Measurements from ENCODE around the gene FGD5. TPM values are rescaled to one million over a fixed set of nuclear protein-coding genes. Genes with fewer than 3 reads are reported as not detected.

FGD5 gene, protein sequence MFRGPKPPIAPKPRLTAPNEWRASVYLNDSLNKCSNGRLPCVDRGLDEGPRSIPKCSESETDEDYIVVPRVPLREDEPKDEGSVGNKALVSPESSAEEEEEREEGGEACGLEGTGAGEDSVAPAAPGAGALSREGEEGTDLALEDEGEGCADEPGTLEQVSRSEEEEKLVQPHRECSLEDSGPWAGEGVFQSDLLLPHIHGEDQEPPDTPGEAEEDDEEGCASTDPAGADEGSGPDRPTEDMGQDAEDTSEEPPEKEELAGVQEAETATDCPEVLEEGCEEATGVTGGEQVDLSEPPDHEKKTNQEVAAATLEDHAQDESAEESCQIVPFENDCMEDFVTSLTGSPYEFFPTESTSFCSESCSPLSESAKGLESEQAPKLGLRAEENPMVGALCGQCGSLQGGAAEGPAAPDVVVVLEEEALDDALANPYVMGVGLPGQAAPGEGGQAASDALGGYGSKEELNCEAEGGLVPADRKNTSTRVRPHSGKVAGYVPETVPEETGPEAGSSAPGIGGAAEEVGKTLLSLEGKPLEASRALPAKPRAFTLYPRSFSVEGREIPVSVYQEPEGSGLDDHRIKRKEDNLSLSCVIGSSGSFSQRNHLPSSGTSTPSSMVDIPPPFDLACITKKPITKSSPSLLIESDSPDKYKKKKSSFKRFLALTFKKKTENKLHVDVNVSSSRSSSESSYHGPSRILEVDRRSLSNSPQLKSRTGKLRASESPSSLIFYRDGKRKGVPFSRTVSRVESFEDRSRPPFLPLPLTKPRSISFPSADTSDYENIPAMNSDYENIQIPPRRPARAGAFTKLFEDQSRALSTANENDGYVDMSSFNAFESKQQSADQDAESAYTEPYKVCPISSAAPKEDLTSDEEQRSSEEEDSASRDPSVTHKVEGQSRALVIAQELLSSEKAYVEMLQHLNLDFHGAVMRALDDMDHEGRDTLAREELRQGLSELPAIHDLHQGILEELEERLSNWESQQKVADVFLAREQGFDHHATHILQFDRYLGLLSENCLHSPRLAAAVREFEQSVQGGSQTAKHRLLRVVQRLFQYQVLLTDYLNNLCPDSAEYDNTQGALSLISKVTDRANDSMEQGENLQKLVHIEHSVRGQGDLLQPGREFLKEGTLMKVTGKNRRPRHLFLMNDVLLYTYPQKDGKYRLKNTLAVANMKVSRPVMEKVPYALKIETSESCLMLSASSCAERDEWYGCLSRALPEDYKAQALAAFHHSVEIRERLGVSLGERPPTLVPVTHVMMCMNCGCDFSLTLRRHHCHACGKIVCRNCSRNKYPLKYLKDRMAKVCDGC (N-terminal part only)
- total RNA-seq (0.74 and 1.1 TPM in 2 replicates), polyA plus RNA-seq (0.59 and 0.95 TPM in 2 replicates)

DNA sequence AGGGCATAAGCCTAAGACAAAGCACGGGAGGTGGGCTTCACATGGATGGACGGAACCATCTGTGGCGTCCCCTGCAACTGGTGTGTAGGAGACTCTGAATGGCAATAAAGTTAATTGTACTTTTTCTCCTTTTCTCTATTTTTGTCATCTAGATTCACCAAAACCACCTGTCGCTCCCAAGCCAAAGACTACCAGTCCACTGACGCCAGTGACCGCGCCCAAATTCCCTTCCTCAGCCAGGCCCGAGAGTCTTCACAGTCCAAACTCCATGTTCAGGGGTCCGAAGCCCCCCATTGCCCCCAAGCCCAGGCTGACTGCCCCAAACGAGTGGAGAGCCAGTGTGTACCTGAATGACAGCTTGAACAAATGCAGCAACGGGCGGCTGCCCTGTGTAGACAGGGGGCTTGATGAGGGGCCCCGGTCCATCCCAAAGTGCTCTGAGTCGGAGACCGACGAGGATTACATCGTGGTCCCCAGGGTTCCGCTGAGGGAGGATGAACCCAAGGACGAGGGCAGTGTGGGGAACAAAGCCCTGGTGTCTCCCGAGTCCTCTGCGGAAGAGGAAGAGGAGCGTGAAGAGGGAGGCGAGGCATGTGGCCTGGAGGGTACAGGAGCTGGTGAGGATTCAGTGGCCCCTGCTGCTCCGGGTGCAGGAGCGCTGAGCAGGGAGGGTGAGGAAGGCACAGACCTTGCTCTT, at the start of gene FGD5:
Gene FGD5 (plus strand): TSS at position 159 of the 697 bp plus-strand sequence. CDS start 110 bp downstream, at position 269.
- H3K4me1 ChIP-seq (ENCODE audit: low read depth), result peaks cover 3% of the 10 kb centered on the region
- DNase-seq (ENCODE audit: low read depth in 1 of 2, low spot score in 1 of 2), result no peak
- no peak within 1 kb of the TSS for H3K4me3 ChIP-seq
- no peak within 1 kb of the TSS for H3K27ac ChIP-seq
- TF ChIP-seq, protein P1, sequence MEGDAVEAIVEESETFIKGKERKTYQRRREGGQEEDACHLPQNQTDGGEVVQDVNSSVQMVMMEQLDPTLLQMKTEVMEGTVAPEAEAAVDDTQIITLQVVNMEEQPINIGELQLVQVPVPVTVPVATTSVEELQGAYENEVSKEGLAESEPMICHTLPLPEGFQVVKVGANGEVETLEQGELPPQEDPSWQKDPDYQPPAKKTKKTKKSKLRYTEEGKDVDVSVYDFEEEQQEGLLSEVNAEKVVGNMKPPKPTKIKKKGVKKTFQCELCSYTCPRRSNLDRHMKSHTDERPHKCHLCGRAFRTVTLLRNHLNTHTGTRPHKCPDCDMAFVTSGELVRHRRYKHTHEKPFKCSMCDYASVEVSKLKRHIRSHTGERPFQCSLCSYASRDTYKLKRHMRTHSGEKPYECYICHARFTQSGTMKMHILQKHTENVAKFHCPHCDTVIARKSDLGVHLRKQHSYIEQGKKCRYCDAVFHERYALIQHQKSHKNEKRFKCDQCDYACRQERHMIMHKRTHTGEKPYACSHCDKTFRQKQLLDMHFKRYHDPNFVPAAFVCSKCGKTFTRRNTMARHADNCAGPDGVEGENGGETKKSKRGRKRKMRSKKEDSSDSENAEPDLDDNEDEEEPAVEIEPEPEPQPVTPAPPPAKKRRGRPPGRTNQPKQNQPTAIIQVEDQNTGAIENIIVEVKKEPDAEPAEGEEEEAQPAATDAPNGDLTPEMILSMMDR (IDR thresholded peaks at IDR 0.05; ENCODE audit: low read depth, low read length), result no peak
- no peaks in the 10 kb centered on the region for H3K36me3 ChIP-seq
- no peaks in the 10 kb centered on the region for H3K27me3 ChIP-seq
- H3K9me3 ChIP-seq (ENCODE audit: low read depth), result no peaks in the 10 kb centered on the region

DNA sequence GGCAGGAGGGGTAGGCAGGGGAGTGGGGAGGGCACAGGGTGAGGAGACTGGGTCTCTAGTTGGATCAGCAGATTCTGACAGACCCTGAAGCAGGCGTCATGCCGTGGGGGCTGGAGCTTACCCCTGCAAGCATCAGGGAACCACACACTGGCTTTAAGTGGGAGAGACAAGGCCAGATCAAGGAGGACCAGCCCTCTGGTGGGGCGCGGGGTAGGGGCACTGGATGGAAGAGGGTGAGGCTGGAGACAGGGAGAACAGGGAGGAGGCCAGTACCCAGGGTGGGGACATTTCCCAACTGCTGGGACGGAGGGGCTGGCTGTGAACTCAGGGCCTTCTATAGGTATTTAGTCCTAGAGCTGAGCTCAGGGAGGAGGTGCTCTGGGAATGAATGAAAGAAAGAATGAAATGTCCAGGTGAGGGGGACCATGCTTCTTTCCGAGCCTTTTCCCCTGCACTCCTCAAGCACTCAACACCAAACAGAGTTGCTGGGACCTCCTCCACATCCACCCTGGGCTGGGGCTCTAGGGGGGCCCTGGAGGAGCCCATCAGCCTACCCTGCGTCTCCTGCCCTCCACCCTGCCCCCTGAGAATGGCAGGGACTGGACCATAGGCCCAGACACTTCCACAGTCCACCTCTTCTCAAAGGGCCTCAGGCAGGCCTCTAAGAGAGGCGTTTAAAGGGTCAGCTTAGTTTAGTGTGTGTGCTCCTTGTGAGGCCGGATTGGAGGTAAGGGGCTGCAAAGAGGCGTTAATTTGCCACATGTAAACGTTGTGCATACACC, 49.0 kb upstream of the FGD5 start:
- TF ChIP-seq, protein P1 (IDR thresholded peaks at IDR 0.05; ENCODE audit: low read depth, low read length), result no peak
- Histone ChIP-seq H3K4me3 (no peak overlapping the region), H3K27ac (no peak overlapping the region), H3K36me3 (no peaks in the 10 kb centered on the region), H3K27me3 (no peaks in the 10 kb centered on the region), H3K4me1 (ENCODE audit: low read depth) (no peaks in the 10 kb centered on the region), H3K9me3 (ENCODE audit: low read depth) (no peaks in the 10 kb centered on the region)
- DNase-seq (ENCODE audit: low read depth in 1 of 2, low spot score in 1 of 2), result no peak

GRCh38 chr3:14770591-14770990, 48.2 kb upstream of the FGD5 start:
- no peaks in the 10 kb centered on the region for H3K27me3 ChIP-seq
- H3K9me3 ChIP-seq (ENCODE audit: low read depth), result no peaks in the 10 kb centered on the region
- H3K36me3 ChIP-seq, result no peaks in the 10 kb centered on the region
- no peak overlapping the region for H3K4me3 ChIP-seq
- TF ChIP-seq, protein P1 (IDR thresholded peaks at IDR 0.05; ENCODE audit: low read depth, low read length), result no peak
- no peak overlapping the region for H3K27ac ChIP-seq
- no peaks in the 10 kb centered on the region for H3K4me1 ChIP-seq (ENCODE audit: low read depth)
- no peak for DNase-seq (ENCODE audit: low read depth in 1 of 2, low spot score in 1 of 2)

DNA sequence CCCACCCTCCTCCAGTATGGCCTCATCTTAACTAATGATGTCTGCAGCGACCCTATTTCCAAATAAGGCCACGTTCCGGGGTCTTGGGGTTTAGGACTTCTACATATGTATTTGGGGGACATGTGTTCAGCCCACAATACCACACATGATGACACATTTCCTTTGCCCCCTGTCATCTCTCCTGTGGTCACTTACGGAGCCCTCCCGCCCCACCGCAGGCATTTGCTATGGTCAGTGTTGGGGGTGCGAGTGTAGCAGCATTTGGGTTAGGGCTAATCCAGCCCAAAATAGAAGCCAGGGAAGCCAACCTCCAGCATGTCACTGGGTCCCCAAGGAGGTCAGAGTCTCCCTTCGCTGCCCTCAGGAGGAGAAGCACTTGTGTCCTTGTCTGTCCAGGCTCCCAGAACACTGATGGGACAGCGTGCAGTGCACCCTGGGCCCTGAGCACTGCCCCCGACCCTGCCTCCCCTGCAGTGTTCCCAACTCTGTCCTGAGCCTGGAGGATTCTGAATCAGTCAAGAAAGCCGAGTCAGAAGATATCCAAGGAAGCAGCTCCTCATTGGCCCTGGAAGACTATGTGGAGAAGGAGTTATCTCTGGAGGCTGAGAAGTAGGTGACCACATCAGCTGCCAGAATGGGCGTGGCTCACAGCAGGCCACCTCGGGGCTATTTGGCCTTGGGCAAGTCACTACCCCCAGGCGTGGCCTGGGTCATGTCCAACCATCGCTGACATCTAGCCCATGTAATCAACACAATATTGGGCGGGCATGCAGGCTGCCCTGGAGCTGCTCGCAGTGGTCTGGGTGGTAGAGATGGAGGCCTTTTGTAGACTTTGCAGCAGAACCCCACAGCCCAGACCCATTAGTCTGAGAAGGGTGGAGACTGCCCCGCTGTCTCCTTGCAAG, 46.9 kb upstream of the FGD5 start:
- TF ChIP-seq, protein P1 (IDR thresholded peaks at IDR 0.05; ENCODE audit: low read depth, low read length), result no peak

More for the DNA sequence above, 46.9 kb upstream of the FGD5 start:
- no peak overlapping the region for H3K27ac ChIP-seq
- no peak for DNase-seq (ENCODE audit: low read depth in 1 of 2, low spot score in 1 of 2)
- no peaks in the 10 kb centered on the region for H3K36me3 ChIP-seq
- H3K9me3 ChIP-seq (ENCODE audit: low read depth), result no peaks in the 10 kb centered on the region
- no peaks in the 10 kb centered on the region for H3K27me3 ChIP-seq
- H3K4me3 ChIP-seq, result no peak overlapping the region
- no peaks in the 10 kb centered on the region for H3K4me1 ChIP-seq (ENCODE audit: low read depth)
